ENCODE measurements around the gene MSX1.
"Not testable (repeated sequence)": the region's sequence is repeated elsewhere in the genome, so short reads cannot be mapped to it uniquely, and the experiment has no call there.

The MSX1 gene

GRCh38 chr4:4859325-4859798, at the start of gene MSX1:
MSX1 (plus strand) TSS chr4:4859665; CDS start chr4:4859900, 235 bp downstream.
- DNase-seq: peak; percentile 59

GRCh38 chr4:4810092-4810774, 49.2 kb upstream of the MSX1 start:
- DNase-seq: no peak

GRCh38 chr4:4810778-4811177, 48.7 kb upstream of the MSX1 start:
- no peak for DNase-seq

GRCh38 chr4:4812145-4812794, 47.2 kb upstream of the MSX1 start:
- no peak for DNase-seq

GRCh38 chr4:4818415-4819212, 40.9 kb upstream of the MSX1 start:
- no peak for DNase-seq

- no peak for DNase-seq
Measured at GRCh38 chr4:4819213-4819606, 40.3 kb upstream of the MSX1 start.

GRCh38 chr4:4820261-4820660, 39.2 kb upstream of the MSX1 start:
- no peak for DNase-seq

GRCh38 chr4:4820739-4821138, 38.7 kb upstream of the MSX1 start:
- DNase-seq: no peak

- no peak for DNase-seq
Measured at GRCh38 chr4:4821577-4821976, 37.9 kb upstream of the MSX1 start.

GRCh38 chr4:4822286-4822685, 37.2 kb upstream of the MSX1 start:
- not testable (repeated sequence) for DNase-seq

GRCh38 chr4:4823621-4824162, 35.8 kb upstream of the MSX1 start:
- DNase-seq: no peak

GRCh38 chr4:4824232-4824631, 35.2 kb upstream of the MSX1 start:
- DNase-seq: no peak

- no peak for DNase-seq
Measured at GRCh38 chr4:4825431-4825830, 34.0 kb upstream of the MSX1 start.

DNA sequence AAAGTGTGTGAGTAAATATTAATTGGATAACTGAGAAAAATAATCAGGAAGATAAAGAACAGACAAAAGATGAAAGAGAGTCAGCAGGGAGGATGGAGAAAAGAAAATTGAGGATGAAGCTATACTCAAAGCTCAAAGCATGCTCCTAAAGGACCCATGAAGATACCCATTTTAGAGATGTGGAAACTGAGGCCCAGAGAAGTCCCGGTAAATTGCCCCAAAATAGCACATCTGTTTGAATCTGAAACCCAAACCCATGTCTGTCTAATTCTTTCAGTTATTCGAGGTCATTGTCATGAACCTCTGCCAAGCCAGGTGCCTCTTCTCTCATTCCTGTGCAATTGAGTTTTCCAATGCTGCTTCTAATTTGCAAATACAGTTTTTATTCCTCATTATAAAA, 29.6 kb upstream of the MSX1 start:
- no peak for DNase-seq

DNA sequence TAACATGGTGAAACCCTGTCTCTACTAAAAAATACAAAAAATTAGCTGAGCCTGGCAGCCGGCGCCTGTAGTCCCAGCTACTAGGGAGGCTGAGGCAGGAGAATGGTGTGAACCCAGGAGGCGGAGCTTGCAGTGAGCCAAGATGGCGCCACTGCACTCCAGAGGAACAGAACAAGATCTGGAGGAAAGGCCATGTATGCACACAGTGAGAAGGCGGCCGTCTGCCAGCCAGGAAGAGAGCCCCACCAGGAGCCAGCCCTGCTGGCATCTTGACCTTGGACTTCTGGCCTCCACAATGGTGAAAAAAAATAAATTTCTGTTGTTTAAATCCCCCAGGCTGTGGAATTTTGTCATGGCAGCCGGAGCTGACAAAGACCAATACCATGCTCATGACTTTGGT, 28.2 kb upstream of the MSX1 start:
- DNase-seq: no peak

DNA sequence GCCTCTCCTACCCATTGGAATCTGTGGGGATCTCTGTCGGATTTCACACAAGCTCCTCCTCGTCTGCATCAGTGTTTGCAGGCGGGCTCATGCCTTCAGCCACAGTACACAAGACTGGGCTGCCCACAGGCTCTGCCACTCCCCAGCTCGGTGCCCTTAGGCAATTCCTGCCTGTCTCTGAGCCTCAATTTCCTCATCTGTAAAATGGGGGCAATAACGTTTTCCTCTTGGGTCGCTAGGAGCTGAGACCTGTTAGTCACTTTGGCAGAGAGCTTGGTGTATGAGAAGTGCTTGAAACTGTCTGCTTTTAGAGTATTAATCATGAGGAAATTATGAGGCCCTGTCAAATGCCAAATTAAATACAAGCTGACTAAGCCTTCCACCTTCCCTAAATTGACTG, 27.6 kb upstream of the MSX1 start:
- DNase-seq: no peak

DNA sequence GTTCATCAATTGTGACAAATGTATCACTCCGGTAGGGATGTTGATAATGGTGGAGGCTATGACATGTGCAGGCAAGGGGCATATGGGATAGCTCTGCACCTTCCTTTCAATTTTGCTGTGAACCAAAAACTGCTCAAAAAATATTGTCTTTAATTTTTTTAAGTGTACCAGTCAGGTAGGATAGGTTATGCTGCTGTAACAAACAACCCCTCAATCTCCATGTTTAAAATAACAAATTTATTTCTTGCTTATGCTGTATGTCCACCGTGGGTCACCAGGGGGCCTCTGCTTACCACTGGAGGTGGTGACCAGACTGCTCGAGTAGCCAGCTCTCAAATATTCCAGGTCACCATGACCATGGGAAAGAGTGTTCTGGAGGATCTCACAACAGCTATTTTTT, 23.4 kb upstream of the MSX1 start:
- DNase-seq: no peak

DNA sequence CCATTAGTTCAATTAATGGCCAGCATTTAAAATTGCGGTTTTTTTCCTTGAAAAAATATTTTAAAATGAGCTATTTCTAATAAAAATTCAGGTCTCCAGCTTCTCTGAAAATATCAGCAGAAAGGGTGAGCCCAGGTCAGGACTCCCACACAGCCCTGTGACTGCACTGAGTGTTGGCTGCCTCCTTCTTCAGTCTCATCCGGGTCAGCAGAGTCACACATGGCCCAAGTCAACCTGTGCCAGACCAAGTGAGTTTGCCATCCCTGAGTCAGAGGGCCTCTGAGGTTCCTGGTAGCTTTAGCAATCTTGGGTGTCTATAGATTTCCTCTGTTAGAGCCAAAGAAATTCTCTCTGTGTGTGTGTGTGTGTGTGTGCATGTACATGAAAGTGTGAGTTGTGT, 22.1 kb upstream of the MSX1 start:
- DNase-seq: no peak

DNA sequence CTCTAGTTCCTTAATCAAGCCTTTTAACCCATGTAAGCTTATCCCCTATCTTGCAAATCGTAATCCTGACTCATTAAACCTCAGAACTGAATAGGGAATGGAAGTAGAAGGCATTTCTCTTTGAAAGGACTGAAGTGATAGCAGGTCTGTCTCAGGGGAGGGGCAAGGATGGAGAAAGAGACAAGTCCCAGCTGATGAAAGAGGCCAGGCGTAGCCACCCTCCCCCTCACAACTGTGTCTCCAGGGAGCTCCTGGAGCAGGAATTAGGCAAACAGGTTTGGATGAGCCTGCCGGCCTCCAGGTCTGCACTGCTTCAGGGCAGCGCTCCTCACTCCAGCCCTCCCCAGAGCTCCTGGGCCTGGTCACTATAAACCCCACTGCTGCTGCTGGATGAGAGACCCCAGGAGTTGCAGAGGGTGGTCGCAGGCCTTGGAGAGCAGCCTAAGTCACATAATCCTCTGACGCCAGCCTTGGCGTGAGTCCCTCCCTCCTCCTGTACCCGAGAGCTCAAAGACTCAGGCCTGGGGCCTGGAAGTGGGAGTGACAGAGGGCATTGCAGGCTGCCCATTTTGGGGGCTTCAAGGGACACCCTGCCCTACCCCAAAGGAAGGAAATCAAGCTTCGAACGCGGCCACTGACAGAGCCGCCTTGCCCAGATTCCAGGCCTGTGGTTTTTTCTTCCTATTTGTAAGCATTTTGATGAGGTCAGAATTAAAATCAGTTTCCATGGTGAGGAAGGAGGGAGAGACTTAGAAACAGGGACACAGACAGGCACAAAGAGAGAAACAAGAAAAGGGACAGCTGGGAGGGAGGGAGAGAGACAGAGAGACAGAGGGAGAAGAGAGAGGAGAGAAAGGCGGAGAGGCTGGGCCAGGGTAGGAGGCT, 21.2 kb upstream of the MSX1 start:
- DNase-seq: no peak

- no peak for DNase-seq
Measured at GRCh38 chr4:4838936-4839810, 20.3 kb upstream of the MSX1 start.

DNA sequence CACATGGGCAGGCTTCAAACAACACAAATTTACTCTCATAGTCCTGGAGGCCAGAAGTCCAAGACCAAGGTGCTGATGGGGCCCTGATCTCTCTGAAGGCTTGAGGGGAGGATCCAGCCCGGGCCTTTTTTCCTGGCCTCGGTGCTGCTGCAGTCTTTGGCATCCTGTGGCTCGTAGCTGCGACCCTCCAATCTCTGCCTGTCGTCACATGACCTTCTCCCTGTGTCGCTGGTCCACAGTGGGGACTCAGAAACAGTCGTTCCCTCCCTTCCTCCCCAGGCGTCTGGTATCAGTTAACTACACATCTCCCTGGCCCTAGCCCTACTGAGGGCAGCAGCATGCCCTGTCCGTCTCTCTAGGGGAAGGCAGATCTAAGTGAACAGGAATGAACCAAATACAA, 19.1 kb upstream of the MSX1 start:
- no peak for DNase-seq

- DNase-seq: no peak
Measured at GRCh38 chr4:4841156-4841555, 18.3 kb upstream of the MSX1 start.

Data from NCI-H1048 (cell line).